NT2/D1 (cell line): ENCODE results near the gene DNAL1.

Experiments used
- DNase-seq: peaks from one replicate; pipeline ENCODE4 v3.0.0-alpha.2; 2011; ENCODE audit warnings: low read depth, low spot score
- H3K27me3 ChIP-seq: 2 replicates; pipeline ENCODE4 v1.6.0; 2011; ENCODE audit warnings: mild to moderate bottlenecking; ENCODE audit not compliant: insufficient read length, insufficient read depth
- H3K36me3 ChIP-seq: 2 replicates; pipeline ENCODE4 v1.6.1; 2011; ENCODE audit warnings: mild to moderate bottlenecking, low read length, mixed read lengths; ENCODE audit not compliant: insufficient read depth, insufficient read length
- H3K4me1 ChIP-seq: 2 replicates; pipeline ENCODE4 v1.5.1; 2011; ENCODE audit not compliant: insufficient read depth, insufficient read length
- H3K4me3 ChIP-seq: 2 replicates; pipeline ENCODE4 v1.5.1; 2011; ENCODE audit warnings: low read depth; ENCODE audit not compliant: insufficient read length
- H3K9ac ChIP-seq: 2 replicates; pipeline ENCODE4 v1.6.0; 2011; ENCODE audit warnings: low read depth; ENCODE audit not compliant: insufficient read length
- H3K9me3 ChIP-seq: 2 replicates; pipeline ENCODE4 v1.5.1; 2011; ENCODE audit warnings: mild to moderate bottlenecking, low read length; ENCODE audit not compliant: insufficient read depth
- SUZ12 ChIP-seq: IDR thresholded peaks from 2 replicates; pipeline ENCODE4 v1.6.1; 2011; ENCODE audit not compliant: insufficient read length, insufficient read depth; ENCODE audit errors: extremely low read depth
- YY1 ChIP-seq: IDR thresholded peaks from 2 replicates; pipeline ENCODE4 v1.6.1; 2011; ENCODE audit not compliant: insufficient read length, insufficient read depth
- ZNF274 ChIP-seq: IDR thresholded peaks from 2 replicates; pipeline ENCODE4 v1.6.1; 2011; ENCODE audit warnings: mild to moderate bottlenecking, low read depth, low read length

DNAL1 gene

GRCh38 chr14:73715707-73716106, 70.9 kb downstream of the DNAL1 start:
- DNase-seq: no peak
- Histone ChIP-seq H3K36me3 (peaks cover 43% of the 10 kb centered on the region), H3K4me3 (no peak overlapping the region), H3K27me3 (no peaks in the 10 kb centered on the region), H3K9ac (no peak overlapping the region), H3K4me1 (peaks cover 5% of the 10 kb centered on the region), H3K9me3 (no peaks in the 10 kb centered on the region)
- TF ChIP-seq ZNF274: no peak
- TF ChIP-seq YY1: no peak
- no peak for TF ChIP-seq SUZ12

- Histone ChIP-seq H3K27me3 (no peaks in the 10 kb centered on the region), H3K4me3 (no peak overlapping the region), H3K4me1 (peaks cover 5% of the 10 kb centered on the region), H3K9me3 (no peaks in the 10 kb centered on the region), H3K9ac (no peak overlapping the region), H3K36me3 (peaks cover 46% of the 10 kb centered on the region)
- DNase-seq: no peak
- TF ChIP-seq ZNF274 (no peak), YY1 (no peak), SUZ12 (no peak)
These were observed 72.5 kb downstream of the DNAL1 start for GRCh38 chr14:73717266-73717665.

GRCh38 chr14:73717711-73718417, 73.1 kb downstream of the DNAL1 start:
- Histone ChIP-seq H3K36me3 (peaks cover 50% of the 10 kb centered on the region), H3K4me1 (peaks cover 9% of the 10 kb centered on the region), H3K9ac (peak overlapping the region; percentile 64), H3K9me3 (no peaks in the 10 kb centered on the region), H3K27me3 (no peaks in the 10 kb centered on the region), H3K4me3 (peak overlapping the region; percentile 18)
- DNase-seq: no peak
- TF ChIP-seq YY1 (no peak), SUZ12 (no peak), ZNF274 (no peak)

- H3K36me3 ChIP-seq: peaks cover 57% of the 10 kb centered on the region
- peaks cover 11% of the 10 kb centered on the region for H3K4me1 ChIP-seq
- H3K9ac ChIP-seq: peak overlapping the region; percentile 64
- TF ChIP-seq SUZ12 (no peak), YY1 (no peak), ZNF274 (no peak)
- peak overlapping the region; percentile 18 for H3K4me3 ChIP-seq
- no peak for DNase-seq
- no peaks in the 10 kb centered on the region for H3K27me3 ChIP-seq
- no peaks in the 10 kb centered on the region for H3K9me3 ChIP-seq
These were observed 73.8 kb downstream of the DNAL1 start for GRCh38 chr14:73718418-73719251.

- TF ChIP-seq SUZ12 (no peak), YY1 (no peak), ZNF274 (no peak)
- Histone ChIP-seq H3K9me3 (no peaks in the 10 kb centered on the region), H3K4me1 (peaks cover 12% of the 10 kb centered on the region), H3K9ac (no peak overlapping the region), H3K36me3 (peaks cover 63% of the 10 kb centered on the region), H3K4me3 (no peak overlapping the region), H3K27me3 (no peaks in the 10 kb centered on the region)
- DNase-seq: no peak
These were observed 74.6 kb downstream of the DNAL1 start for GRCh38 chr14:73719361-73719760.

GRCh38 chr14:73719791-73720190, 75.0 kb downstream of the DNAL1 start:
- Histone ChIP-seq H3K4me1 (peaks cover 12% of the 10 kb centered on the region), H3K27me3 (no peaks in the 10 kb centered on the region), H3K9me3 (no peaks in the 10 kb centered on the region), H3K9ac (no peak overlapping the region), H3K4me3 (no peak overlapping the region), H3K36me3 (peaks cover 67% of the 10 kb centered on the region)
- TF ChIP-seq ZNF274: no peak
- no peak for TF ChIP-seq SUZ12
- no peak for TF ChIP-seq YY1
- no peak for DNase-seq

GRCh38 chr14:73720636-73721035, 75.8 kb downstream of the DNAL1 start:
- peaks cover 72% of the 10 kb centered on the region for H3K36me3 ChIP-seq
- H3K4me3 ChIP-seq: no peak overlapping the region
- peaks cover 12% of the 10 kb centered on the region for H3K4me1 ChIP-seq
- no peak overlapping the region for H3K9ac ChIP-seq
- no peak for TF ChIP-seq YY1
- TF ChIP-seq ZNF274: no peak
- TF ChIP-seq SUZ12: no peak
- H3K27me3 ChIP-seq: no peaks in the 10 kb centered on the region
- H3K9me3 ChIP-seq: no peaks in the 10 kb centered on the region
- no peak for DNase-seq
